ENCODE results near the gene TTLL10. TPM values are rescaled to one million over a fixed set of nuclear protein-coding genes. Genes with fewer than 3 reads are reported as not detected.

The TTLL10 gene
- total and polyA plus RNA-seq, 2 experiments from 2014 or later: 0.45 TPM; not detected in 1

DNA sequence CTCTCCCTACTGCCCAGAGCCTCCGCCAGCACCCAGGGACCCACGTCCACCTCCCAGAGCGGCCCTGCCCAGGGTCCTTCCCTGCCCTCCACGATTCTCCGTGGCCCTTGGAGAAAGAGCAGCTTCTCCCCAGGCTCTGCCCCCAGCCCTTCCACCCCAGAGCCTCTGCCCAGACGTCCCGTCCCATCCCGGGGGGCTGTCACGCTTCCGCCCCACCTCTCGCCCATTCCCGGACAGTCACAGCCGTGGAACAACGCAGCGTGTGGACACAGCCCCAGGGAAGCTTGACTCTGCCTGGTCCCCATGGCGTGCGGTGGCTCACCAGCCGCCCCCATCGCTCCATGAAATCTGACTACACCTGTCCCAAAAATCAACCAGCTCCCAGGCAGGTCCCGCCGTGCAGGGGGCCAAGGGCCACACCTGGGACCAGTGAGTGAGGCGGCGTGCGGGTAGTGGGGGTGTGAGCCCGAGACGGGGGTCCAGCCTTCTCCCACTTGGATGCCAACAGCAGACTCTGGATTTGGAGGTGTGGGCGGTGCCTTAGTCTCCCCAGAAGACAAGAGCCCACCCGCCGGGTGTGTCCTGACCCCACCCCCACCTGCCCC is 12.5 kb upstream of the TTLL10 start:
- peaks cover 30% of the 10 kb centered on the region for H3K27me3 Mint-ChIP-seq (ENCODE audit: insufficient read depth, low read depth, poor library complexity)

DNA sequence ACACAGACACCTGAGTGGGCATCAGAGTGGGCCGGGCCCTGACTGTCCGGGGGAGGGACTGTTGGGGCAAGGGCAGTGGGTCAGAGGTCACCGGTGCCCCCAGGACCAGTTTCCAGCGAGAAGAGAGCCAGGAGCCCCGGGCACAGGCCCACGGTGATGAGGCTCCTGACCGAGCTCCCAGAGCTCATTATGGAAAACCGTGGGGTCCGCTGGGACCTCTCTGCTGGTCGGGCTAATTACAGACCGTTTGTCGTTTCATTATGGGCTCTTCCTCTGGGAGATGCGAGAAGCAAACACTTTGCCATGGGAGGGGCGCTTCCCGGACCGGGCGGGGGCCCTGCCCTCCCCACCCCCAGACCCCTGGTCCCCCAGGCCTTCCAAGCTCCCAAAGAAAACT is 12.0 kb upstream of the TTLL10 start:
- peaks cover 30% of the 10 kb centered on the region for H3K27me3 Mint-ChIP-seq (ENCODE audit: insufficient read depth, low read depth, poor library complexity)
- no peak overlapping the region for H3K27ac Mint-ChIP-seq
- ATAC-seq (no peak), DNase-seq (ENCODE audit: low spot score) (no peak)
- 0 out of 2 replicates have a peak, but pooled peaks cover 14% of the 10 kb centered on the region for H3F3A ChIP-seq (replicated peaks; ENCODE audit: low read depth)
- H3K27ac ChIP-seq (ENCODE audit: low read depth): no peak overlapping the region
- H3K9me3 Mint-ChIP-seq: no peaks in the 10 kb centered on the region
- H3K27me3 ChIP-seq (ENCODE audit: insufficient read depth): no peaks in the 10 kb centered on the region
- no peak overlapping the region for H3K4me3 ChIP-seq
- no peak overlapping the region for H2AFZ ChIP-seq
- H3K79me2 ChIP-seq (replicated peaks; ENCODE audit: insufficient read depth): peaks cover 11% of the 10 kb centered on the region; the same call in 1 of the 2 replicates
- peaks cover 2% of the 10 kb centered on the region; the same call in 1 of the 3 replicates for H3K36me3 Mint-ChIP-seq (ENCODE audit: low read depth)
- H3K4me3 Mint-ChIP-seq: no peak overlapping the region
- H3K4me2 ChIP-seq: peak overlapping the region; percentile 67; the same call in 1 of the 2 replicates
- no peaks in the 10 kb centered on the region for H3K36me3 ChIP-seq (ENCODE audit: insufficient read depth)
- H4K20me1 ChIP-seq (replicated peaks; ENCODE audit: insufficient read depth): no peaks in the 10 kb centered on the region
- H3K9me2 ChIP-seq (ENCODE audit: insufficient read depth): no peaks in the 10 kb centered on the region
- H3K4me1 Mint-ChIP-seq: peaks cover 14% of the 10 kb centered on the region
- H3K4me1 ChIP-seq (ENCODE audit: insufficient read depth): peaks cover 14% of the 10 kb centered on the region; the same call in 1 of the 2 replicates
- no peak for TF ChIP-seq POLR2AphosphoS5 (IDR thresholded peaks at IDR 0.05; ENCODE audit: low read depth)
- TF ChIP-seq, protein P1, sequence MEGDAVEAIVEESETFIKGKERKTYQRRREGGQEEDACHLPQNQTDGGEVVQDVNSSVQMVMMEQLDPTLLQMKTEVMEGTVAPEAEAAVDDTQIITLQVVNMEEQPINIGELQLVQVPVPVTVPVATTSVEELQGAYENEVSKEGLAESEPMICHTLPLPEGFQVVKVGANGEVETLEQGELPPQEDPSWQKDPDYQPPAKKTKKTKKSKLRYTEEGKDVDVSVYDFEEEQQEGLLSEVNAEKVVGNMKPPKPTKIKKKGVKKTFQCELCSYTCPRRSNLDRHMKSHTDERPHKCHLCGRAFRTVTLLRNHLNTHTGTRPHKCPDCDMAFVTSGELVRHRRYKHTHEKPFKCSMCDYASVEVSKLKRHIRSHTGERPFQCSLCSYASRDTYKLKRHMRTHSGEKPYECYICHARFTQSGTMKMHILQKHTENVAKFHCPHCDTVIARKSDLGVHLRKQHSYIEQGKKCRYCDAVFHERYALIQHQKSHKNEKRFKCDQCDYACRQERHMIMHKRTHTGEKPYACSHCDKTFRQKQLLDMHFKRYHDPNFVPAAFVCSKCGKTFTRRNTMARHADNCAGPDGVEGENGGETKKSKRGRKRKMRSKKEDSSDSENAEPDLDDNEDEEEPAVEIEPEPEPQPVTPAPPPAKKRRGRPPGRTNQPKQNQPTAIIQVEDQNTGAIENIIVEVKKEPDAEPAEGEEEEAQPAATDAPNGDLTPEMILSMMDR (conservative IDR thresholded peaks at IDR 0.05; ENCODE audit: low read depth in 2 of 2): no peak

More for the DNA sequence above, 12.5 kb upstream of the TTLL10 start:
- Histone ChIP-seq H3K4me2 (no peak overlapping the region), H3K79me2 (replicated peaks; ENCODE audit: insufficient read depth) (peaks cover 11% of the 10 kb centered on the region; the same call in 1 of the 2 replicates), H3K9me2 (ENCODE audit: insufficient read depth) (no peaks in the 10 kb centered on the region), H3F3A (replicated peaks; ENCODE audit: low read depth) (0 out of 2 replicates have a peak, but pooled peaks cover 14% of the 10 kb centered on the region), H3K4me3 (no peak overlapping the region), H2AFZ (no peak overlapping the region), H3K4me1 (ENCODE audit: insufficient read depth) (peaks cover 14% of the 10 kb centered on the region; the same call in 1 of the 2 replicates), H4K20me1 (replicated peaks; ENCODE audit: insufficient read depth) (no peaks in the 10 kb centered on the region), H3K27me3 (ENCODE audit: insufficient read depth) (no peaks in the 10 kb centered on the region), H3K27ac (ENCODE audit: low read depth) (no peak overlapping the region), H3K36me3 (ENCODE audit: insufficient read depth) (no peaks in the 10 kb centered on the region)
- Mint-ChIP-seq H3K4me1 (peaks cover 14% of the 10 kb centered on the region), H3K4me3 (no peak overlapping the region), H3K9me3 (no peaks in the 10 kb centered on the region), H3K27ac (no peak overlapping the region), H3K36me3 (ENCODE audit: low read depth) (peaks cover 2% of the 10 kb centered on the region; the same call in 1 of the 3 replicates)
- no peak for TF ChIP-seq ZNF331 (CRISPR knock-in tag; IDR thresholded peaks at IDR 0.05; ENCODE audit: low read depth)
- no peak for TF ChIP-seq STAT1 (IDR thresholded peaks at IDR 0.05; ENCODE audit: unreplicated experiment)
- TF ChIP-seq, protein P2, sequence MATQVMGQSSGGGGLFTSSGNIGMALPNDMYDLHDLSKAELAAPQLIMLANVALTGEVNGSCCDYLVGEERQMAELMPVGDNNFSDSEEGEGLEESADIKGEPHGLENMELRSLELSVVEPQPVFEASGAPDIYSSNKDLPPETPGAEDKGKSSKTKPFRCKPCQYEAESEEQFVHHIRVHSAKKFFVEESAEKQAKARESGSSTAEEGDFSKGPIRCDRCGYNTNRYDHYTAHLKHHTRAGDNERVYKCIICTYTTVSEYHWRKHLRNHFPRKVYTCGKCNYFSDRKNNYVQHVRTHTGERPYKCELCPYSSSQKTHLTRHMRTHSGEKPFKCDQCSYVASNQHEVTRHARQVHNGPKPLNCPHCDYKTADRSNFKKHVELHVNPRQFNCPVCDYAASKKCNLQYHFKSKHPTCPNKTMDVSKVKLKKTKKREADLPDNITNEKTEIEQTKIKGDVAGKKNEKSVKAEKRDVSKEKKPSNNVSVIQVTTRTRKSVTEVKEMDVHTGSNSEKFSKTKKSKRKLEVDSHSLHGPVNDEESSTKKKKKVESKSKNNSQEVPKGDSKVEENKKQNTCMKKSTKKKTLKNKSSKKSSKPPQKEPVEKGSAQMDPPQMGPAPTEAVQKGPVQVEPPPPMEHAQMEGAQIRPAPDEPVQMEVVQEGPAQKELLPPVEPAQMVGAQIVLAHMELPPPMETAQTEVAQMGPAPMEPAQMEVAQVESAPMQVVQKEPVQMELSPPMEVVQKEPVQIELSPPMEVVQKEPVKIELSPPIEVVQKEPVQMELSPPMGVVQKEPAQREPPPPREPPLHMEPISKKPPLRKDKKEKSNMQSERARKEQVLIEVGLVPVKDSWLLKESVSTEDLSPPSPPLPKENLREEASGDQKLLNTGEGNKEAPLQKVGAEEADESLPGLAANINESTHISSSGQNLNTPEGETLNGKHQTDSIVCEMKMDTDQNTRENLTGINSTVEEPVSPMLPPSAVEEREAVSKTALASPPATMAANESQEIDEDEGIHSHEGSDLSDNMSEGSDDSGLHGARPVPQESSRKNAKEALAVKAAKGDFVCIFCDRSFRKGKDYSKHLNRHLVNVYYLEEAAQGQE (IDR thresholded peaks at IDR 0.05; ENCODE audit: unreplicated experiment): no peak
- TF ChIP-seq EZH2phosphoT487 (IDR thresholded peaks at IDR 0.05; ENCODE audit: unreplicated experiment): no peak
- TF ChIP-seq, protein P1 (conservative IDR thresholded peaks at IDR 0.05; ENCODE audit: low read depth in 2 of 2): no peak
- no peak for DNase-seq (ENCODE audit: low spot score)
- no peak for ATAC-seq

All from GM23338 (cell line).